HL-60 (cell line): ENCODE measurements around the gene MROH7.

Experiments
- CTCF ChIP-seq: IDR thresholded peaks from one replicate; pipeline ENCODE4 v1.5.1; 2011; ENCODE audit warnings: low read length, control low read depth, inconsistent platforms; ENCODE audit not compliant: insufficient read depth
- SPI1 ChIP-seq: IDR thresholded peaks from 2 replicates; pipeline ENCODE4 v1.6.1; 2012; ENCODE audit warnings: low read depth, mild to moderate bottlenecking, borderline replicate concordance

- TF ChIP-seq CTCF (no peak), SPI1 (peak; percentile 96)
Observed at GRCh38 chr1:54604572-54605370, 36.8 kb upstream of the MROH7 start.
